ENCODE results near the gene YARS2. TPM values are rescaled to one million over a fixed set of nuclear protein-coding genes. Genes with fewer than 3 reads are reported as not detected.

Gene YARS2
- total and polyA plus RNA-seq, 9 of the 15 experiments (the other 6 are each of a cell fraction or from before 2014, with no cell fraction given), result 15.2 to 40.9 (median 28.7) TPM

DNA sequence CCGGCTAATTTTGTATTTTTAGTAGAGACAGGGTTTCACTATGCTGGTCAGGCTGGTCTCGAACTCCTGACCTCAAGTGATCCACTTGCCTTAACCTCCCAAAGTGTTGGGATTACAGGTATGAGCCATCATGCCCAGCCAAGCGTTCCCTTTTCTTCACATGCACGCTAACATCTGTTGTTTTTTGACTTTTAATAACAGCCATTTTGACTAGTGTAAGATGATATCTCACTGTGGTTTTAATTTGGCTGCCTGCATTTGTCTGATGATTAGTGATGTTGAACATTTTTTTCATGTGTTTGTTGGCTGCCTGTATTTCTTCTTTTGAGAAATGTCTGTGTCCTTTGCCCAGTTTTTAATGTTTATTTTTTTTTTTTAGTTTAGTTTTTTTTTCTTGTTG, 10.2 kb upstream of the YARS2 start:
- Histone ChIP-seq H4K20me1 (replicated peaks; ENCODE audit: control insufficient read depth, insufficient read depth, low read length) (no peaks in the 10 kb centered on the region), H3K36me3 (ENCODE audit: control insufficient read depth, insufficient read depth, low read length) (no peaks in the 10 kb centered on the region), H3K27me3 (ENCODE audit: control insufficient read depth in 2 of 2, insufficient read depth in 2 of 2, low read length in 2 of 2) (no peaks in the 10 kb centered on the region), H3K9me1 (ENCODE audit: control insufficient read depth, insufficient read depth, low read length) (no peaks in the 10 kb centered on the region), H2AFZ (ENCODE audit: low read depth, low read length) (no peak overlapping the region), H3K27ac (ENCODE audit: extremely low read depth, low read depth, low read length) (no peak overlapping the region), H3K4me1 (replicated peaks in 1 of 2; ENCODE audit: control insufficient read depth in 2 of 2, insufficient read depth in 2 of 2, low read length in 2 of 2) (no peaks in the 10 kb centered on the region), H3K9me3 (replicated peaks; ENCODE audit: control insufficient read depth, insufficient read depth, low read depth, low read length) (no peaks in the 10 kb centered on the region), H3K4me3 (no peak overlapping the region), H3K79me2 (ENCODE audit: control insufficient read depth, insufficient read depth, low read length) (no peaks in the 10 kb centered on the region), H3K9ac (ENCODE audit: insufficient read depth in 1 of 2, low read depth in 2 of 2, low read length in 2 of 2) (no peak overlapping the region), H3K4me2 (ENCODE audit: insufficient read depth, low read length) (no peak overlapping the region)
- CTCF ChIA-PET (ENCODE audit: low intra/inter-chr PET ratio), result no interaction called here
- ATAC-seq (no peak), DNase-seq (ENCODE audit: extremely low read depth in 1 of 4, low spot score in 3 of 4) (no peak), FAIRE-seq (no peak)
- POLR2A ChIA-PET, result no interaction called here
- intact Hi-C loops (cut with micrococcal nuclease) (no loop called here), in situ Hi-C loops (cut with MboI) (no loop called here)
- no peak for TF ChIP-seq HNRNPH1 (optimal IDR thresholded peaks at IDR 0.05; ENCODE audit: low read depth, low read length)
- BruUV-seq (replicated peaks), result no TSS peak
- 10% methylated on average over 4 of the region's 4 CpGs for WGBS (ENCODE audit: insufficient coverage, low coverage, missing lambda C conversion rate)

DNA sequence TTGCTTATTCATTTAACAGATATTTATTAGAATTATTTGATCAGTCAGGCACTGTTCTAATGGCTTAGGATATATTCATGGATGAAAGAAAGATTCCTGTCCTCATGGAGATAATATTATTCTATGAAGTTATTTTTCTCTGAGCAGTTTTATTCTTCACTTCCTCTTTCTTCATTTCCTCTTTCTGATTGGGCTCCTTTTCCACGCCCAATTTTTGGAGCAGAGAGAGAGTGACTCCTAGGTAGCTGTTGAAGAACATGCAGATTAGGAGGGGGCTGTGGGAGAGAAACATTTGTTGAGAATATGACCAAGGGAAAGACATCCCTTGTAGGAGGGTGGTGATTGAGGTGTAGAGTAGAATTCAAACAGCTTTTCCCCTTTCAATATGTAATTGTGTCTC, 6.0 kb upstream of the YARS2 start:
- H3K9ac ChIP-seq (ENCODE audit: insufficient read depth in 1 of 2, low read depth in 2 of 2, low read length in 2 of 2), result no peak overlapping the region
- H3K4me3 ChIP-seq, result no peak overlapping the region
- DNase-seq (ENCODE audit: extremely low read depth in 1 of 4, low spot score in 3 of 4) (peak in 1 of 4 experiments; percentile 30), ATAC-seq (peak; percentile 68; the same call in 2 of the 3 replicates), FAIRE-seq (no peak)
- H3K9me3 ChIP-seq (replicated peaks; ENCODE audit: control insufficient read depth, insufficient read depth, low read depth, low read length), result no peaks in the 10 kb centered on the region
- POLR2A ChIA-PET, result interaction anchor here (0.5 to 1.3 kb wide), 2 partner anchors 20 to 1497 kb away, joined by 3 to 4 read pairs; no protein-coding TSS in a partner anchor
- no peak overlapping the region for H3K27ac ChIP-seq (ENCODE audit: extremely low read depth, low read depth, low read length)
- intact Hi-C loops (cut with micrococcal nuclease) (no loop called here), in situ Hi-C loops (cut with MboI) (loop anchor here (5.0 kb wide), 1 partner anchor 181 kb away; no protein-coding TSS in a partner anchor)
- no peaks in the 10 kb centered on the region for H3K36me3 ChIP-seq (ENCODE audit: control insufficient read depth, insufficient read depth, low read length)
- H3K4me2 ChIP-seq (ENCODE audit: insufficient read depth, low read length), result no peak overlapping the region
- H3K27me3 ChIP-seq (ENCODE audit: control insufficient read depth in 2 of 2, insufficient read depth in 2 of 2, low read length in 2 of 2), result no peaks in the 10 kb centered on the region
- WGBS (ENCODE audit: insufficient coverage, low coverage, missing lambda C conversion rate), result 0% methylated on average over 1 of the region's 1 CpG
- CTCF ChIA-PET (ENCODE audit: low intra/inter-chr PET ratio), result no interaction called here
- H2AFZ ChIP-seq (ENCODE audit: low read depth, low read length), result peak overlapping the region; percentile 23
- H3K79me2 ChIP-seq (ENCODE audit: control insufficient read depth, insufficient read depth, low read length), result no peaks in the 10 kb centered on the region
- H3K9me1 ChIP-seq (ENCODE audit: control insufficient read depth, insufficient read depth, low read length), result no peaks in the 10 kb centered on the region
- TF ChIP-seq, protein P1, sequence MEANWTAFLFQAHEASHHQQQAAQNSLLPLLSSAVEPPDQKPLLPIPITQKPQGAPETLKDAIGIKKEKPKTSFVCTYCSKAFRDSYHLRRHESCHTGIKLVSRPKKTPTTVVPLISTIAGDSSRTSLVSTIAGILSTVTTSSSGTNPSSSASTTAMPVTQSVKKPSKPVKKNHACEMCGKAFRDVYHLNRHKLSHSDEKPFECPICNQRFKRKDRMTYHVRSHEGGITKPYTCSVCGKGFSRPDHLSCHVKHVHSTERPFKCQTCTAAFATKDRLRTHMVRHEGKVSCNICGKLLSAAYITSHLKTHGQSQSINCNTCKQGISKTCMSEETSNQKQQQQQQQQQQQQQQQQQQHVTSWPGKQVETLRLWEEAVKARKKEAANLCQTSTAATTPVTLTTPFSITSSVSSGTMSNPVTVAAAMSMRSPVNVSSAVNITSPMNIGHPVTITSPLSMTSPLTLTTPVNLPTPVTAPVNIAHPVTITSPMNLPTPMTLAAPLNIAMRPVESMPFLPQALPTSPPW (CRISPR knock-in tag; IDR thresholded peaks at IDR 0.05), result peak; percentile 28; the same call in 1 of the 2 replicates
- no peak for TF ChIP-seq ZNF431 (CRISPR knock-in tag; IDR thresholded peaks at IDR 0.05)
- TF ChIP-seq, protein P2, sequence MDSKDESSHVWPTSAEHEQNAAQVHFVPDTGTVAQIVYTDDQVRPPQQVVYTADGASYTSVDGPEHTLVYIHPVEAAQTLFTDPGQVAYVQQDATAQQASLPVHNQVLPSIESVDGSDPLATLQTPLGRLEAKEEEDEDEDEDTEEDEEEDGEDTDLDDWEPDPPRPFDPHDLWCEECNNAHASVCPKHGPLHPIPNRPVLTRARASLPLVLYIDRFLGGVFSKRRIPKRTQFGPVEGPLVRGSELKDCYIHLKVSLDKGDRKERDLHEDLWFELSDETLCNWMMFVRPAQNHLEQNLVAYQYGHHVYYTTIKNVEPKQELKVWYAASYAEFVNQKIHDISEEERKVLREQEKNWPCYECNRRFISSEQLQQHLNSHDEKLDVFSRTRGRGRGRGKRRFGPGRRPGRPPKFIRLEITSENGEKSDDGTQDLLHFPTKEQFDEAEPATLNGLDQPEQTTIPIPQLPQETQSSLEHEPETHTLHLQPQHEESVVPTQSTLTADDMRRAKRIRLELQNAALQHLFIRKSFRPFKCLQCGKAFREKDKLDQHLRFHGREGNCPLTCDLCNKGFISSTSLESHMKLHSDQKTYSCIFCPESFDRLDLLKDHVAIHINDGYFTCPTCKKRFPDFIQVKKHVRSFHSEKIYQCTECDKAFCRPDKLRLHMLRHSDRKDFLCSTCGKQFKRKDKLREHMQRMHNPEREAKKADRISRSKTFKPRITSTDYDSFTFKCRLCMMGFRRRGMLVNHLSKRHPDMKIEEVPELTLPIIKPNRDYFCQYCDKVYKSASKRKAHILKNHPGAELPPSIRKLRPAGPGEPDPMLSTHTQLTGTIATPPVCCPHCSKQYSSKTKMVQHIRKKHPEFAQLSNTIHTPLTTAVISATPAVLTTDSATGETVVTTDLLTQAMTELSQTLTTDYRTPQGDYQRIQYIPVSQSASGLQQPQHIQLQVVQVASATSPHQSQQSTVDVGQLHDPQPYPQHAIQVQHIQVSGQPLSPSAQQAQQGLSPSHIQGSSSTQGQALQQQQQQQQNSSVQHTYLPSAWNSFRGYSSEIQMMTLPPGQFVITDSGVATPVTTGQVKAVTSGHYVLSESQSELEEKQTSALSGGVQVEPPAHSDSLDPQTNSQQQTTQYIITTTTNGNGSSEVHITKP (IDR thresholded peaks at IDR 0.05; ENCODE audit: partially characterized antibody), result peak; percentile 61
- TF ChIP-seq SPI1 (IDR thresholded peaks at IDR 0.05; ENCODE audit: borderline replicate concordance, low read depth, low read length), result peak; percentile 98
- no peaks in the 10 kb centered on the region for H3K4me1 ChIP-seq (replicated peaks in 1 of 2; ENCODE audit: control insufficient read depth in 2 of 2, insufficient read depth in 2 of 2, low read length in 2 of 2)
- no peaks in the 10 kb centered on the region for H4K20me1 ChIP-seq (replicated peaks; ENCODE audit: control insufficient read depth, insufficient read depth, low read length)
- no TSS peak for BruUV-seq (replicated peaks)

Data from K562 (cell line).